ENCODE measurements around the gene CD1E. TPM values are rescaled to one million over a fixed set of nuclear protein-coding genes. Genes with fewer than 3 reads are reported as not detected.
A peak's percentile ranks its signal among the peaks of the same experiment; 100 is the strongest.
"Not testable (repeated sequence)": the region's sequence is repeated elsewhere in the genome, so short reads cannot be mapped to it uniquely, and the experiment has no call there.

Gene CD1E
- 14.2 TPM for polyA plus RNA-seq (2012; ENCODE audit: insufficient read depth, insufficient read length)

- H3K4me3 ChIP-seq (ENCODE audit: low read length): peak within 1 kb of the TSS; percentile 74
- peak; percentile 71 for DNase-seq (ENCODE audit: low read depth, low spot score)
Measured at GRCh38 chr1:158353303-158354075, at the start of gene CD1E. TSS of gene CD1E (plus strand) at chr1:158353894. CDS start at chr1:158353989, 95 bp downstream.

GRCh38 chr1:158310623-158311022, 43.1 kb upstream of the CD1E start:
- DNase-seq (ENCODE audit: low read depth, low spot score): no peak
- no peak overlapping the region for H3K4me3 ChIP-seq (ENCODE audit: low read length)

DNA sequence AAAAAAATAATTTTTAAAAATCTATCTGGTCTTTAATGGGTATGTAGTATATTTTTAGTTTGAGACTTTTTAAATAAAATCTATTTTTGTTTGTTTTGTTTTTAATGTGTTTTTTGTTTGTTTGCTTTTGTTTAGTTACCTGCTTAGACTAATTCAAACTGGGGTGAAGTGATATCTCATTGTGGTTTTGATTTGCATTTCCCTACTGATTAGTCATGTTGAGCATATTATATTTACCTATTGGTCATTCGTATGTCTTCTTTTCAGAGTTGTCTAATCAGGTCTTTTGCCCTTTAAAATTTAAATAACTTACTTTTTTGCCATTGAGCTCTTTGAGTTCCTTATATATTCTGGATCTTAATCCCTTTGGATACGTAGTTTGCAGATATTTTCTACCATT, 42.6 kb upstream of the CD1E start:
- DNase-seq (ENCODE audit: low read depth, low spot score): no peak
- no peak overlapping the region for H3K4me3 ChIP-seq (ENCODE audit: low read length)

DNA sequence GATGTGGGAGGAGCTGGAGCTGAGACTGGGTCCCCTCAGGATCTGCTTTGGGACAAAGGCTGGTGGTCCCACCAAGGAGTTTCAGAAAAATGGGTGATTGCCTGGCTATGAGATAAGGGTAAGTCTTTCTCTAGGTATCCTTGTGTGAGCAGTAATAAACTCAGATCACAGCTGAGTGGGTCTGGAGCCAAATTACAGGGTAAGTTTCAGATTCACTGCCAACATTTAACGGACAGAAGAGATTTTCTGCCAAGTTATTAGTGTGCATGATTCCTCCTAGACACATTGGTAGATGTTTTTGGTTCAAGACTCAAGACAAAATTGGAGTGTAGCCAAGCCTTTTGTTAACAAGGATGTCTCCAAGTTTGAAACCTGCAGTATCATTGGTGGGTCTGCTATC, 29.8 kb upstream of the CD1E start:
- no peak overlapping the region for H3K4me3 ChIP-seq (ENCODE audit: low read length)
- DNase-seq (ENCODE audit: low read depth, low spot score): no peak

- DNase-seq (ENCODE audit: low read depth, low spot score): no peak
- H3K4me3 ChIP-seq (ENCODE audit: low read length): no peak overlapping the region
Measured at GRCh38 chr1:158324395-158324794, 29.3 kb upstream of the CD1E start.

- DNase-seq (ENCODE audit: low read depth, low spot score): no peak
- H3K4me3 ChIP-seq (ENCODE audit: low read length): no peak overlapping the region
Measured at GRCh38 chr1:158327481-158327880, 26.2 kb upstream of the CD1E start.

GRCh38 chr1:158328426-158328825, 25.3 kb upstream of the CD1E start:
- no peak overlapping the region for H3K4me3 ChIP-seq (ENCODE audit: low read length)
- no peak for DNase-seq (ENCODE audit: low read depth, low spot score)

GRCh38 chr1:158329300-158329699, 24.4 kb upstream of the CD1E start:
- peak overlapping the region; percentile 14 for H3K4me3 ChIP-seq (ENCODE audit: low read length)
- no peak for DNase-seq (ENCODE audit: low read depth, low spot score)

DNA sequence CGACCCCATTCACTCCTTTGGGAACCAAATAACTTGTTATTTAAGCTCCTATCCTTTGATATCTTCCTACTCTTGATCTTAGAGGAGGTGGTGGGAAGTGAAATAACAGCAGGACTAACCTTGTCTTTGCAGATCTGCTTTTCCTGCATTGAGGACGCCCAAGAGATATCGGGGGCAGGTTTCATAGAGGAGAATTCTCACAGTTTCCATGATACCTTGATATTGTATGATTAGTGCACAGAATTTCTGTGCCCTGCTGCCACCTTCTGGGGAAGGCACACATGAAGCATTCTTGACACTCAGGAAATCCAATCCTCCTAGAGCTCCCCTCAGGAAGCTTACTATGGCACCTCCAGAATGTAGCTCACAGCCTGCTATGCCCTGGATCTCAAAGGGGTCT, 24.0 kb upstream of the CD1E start:
- H3K4me3 ChIP-seq (ENCODE audit: low read length): peak overlapping the region; percentile 14
- peak; percentile 90 for DNase-seq (ENCODE audit: low read depth, low spot score)

DNA sequence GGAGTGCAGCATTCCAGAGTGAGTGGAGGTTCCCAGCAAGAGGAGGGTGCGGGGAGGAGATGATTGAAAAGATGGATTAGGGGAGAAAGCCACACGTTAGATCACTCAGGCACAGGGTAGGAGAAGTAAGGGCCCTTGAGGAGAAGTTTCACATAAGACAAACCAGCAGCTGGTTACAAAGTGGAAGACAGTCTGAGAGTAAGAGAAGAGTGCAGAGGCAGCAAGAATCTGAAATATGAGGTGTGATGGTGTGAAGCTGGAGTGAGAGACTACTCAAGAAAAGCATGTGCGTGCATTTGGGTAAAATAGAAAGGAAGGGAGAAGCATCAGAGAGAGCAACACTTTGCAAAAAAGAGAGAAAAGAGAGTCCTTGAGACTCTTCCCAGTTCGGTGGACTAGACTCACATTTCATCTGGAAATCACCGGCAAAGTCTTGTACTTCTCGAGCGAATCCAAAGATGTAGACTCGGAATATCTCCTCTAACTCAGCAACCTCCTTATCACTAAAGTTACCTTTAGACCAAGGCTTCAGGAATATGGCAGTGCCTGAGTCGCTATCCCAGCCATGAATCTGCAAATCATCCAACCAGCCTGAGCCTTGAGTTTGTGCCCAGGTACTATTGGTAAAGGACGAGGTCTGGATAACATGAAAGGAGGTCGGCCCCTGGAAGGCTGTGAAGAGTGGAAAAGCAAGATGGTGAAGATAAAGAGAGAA, 23.1 kb upstream of the CD1E start:
- H3K4me3 ChIP-seq (ENCODE audit: low read length): peak overlapping the region; percentile 29
- DNase-seq (ENCODE audit: low read depth, low spot score): peak; percentile 54

DNA sequence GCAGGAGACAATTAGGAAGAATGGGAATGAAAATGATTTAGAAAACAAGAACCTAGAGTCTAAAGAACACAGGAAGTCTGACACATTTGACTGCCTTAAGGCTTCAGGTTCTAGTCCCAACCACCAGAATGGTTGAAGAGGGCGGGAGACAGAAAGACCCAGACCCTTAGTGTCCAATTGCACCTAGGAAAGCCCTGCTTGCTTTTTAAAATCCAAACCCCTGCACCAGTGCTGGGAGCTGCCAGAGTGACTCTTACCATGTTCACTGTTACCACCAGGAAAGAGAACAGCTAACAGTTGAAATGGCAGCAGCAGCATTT, 22.6 kb upstream of the CD1E start:
- H3K4me3 ChIP-seq (ENCODE audit: low read length): peak overlapping the region; percentile 29

GRCh38 chr1:158331481-158332150, 22.1 kb upstream of the CD1E start, which contains the start of gene CD1B:
TSS of gene CD1B (minus strand) at chr1:158331531. CDS start at chr1:158331423, 108 bp downstream.
- peak within 1 kb of the TSS; percentile 29 for H3K4me3 ChIP-seq (ENCODE audit: low read length)
- no peak for DNase-seq (ENCODE audit: low read depth, low spot score)

More for the DNA sequence above, 22.6 kb upstream of the CD1E start:
- peak; percentile 51 for DNase-seq (ENCODE audit: low read depth, low spot score)

GRCh38 chr1:158333405-158334155, 20.1 kb upstream of the CD1E start:
- DNase-seq (ENCODE audit: low read depth, low spot score): peak; percentile 100
- H3K4me3 ChIP-seq (ENCODE audit: low read length): no peak overlapping the region

GRCh38 chr1:158334526-158335212, 19.0 kb upstream of the CD1E start:
- no peak overlapping the region for H3K4me3 ChIP-seq (ENCODE audit: low read length)
- DNase-seq (ENCODE audit: low read depth, low spot score): peak; percentile 89

DNA sequence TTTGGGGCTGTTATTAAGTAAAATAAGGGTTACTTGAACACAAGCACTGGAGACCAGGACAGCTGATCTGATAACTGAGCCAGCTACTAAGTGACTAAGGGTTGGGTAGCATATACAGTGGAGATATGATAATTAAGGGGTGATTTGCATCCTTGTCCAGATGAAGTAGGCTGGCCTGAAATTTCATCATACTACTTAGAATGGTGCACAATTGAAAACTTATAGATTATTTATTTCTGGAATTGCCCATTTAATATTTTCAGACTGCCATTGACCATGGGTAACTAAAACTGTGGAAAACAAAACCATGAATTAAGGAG, 18.5 kb upstream of the CD1E start:
- no peak for DNase-seq (ENCODE audit: low read depth, low spot score)
- no peak overlapping the region for H3K4me3 ChIP-seq (ENCODE audit: low read length)

GRCh38 chr1:158336413-158336812, 17.3 kb upstream of the CD1E start:
- H3K4me3 ChIP-seq (ENCODE audit: low read length): not testable (repeated sequence)

DNA sequence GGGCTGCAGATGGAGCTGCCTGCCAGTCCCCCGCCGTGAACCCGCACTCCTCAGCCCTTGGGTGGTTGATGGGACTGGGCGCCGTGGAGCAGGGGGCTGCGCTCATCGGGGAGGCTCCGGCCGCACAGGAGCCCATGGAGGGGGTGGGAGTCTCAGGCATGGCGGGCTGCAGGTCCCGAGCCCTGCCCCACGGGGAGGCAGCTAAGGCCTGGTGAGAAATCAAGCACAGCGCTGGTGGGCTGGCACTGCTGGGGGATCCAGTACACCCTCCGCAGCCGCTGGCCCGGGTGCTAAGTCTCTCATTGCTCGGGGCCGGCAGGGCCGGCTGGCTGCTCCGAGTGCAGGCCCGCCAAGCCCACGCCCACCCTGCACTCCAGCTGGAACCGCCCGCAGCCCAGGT, 4.7 kb upstream of the CD1E start:
- not testable (repeated sequence) for DNase-seq (ENCODE audit: low read depth, low spot score); H3K4me3 ChIP-seq (ENCODE audit: low read length)

More at GRCh38 chr1:158336413-158336812, 17.3 kb upstream of the CD1E start:
- DNase-seq (ENCODE audit: low read depth, low spot score): not testable (repeated sequence)

DNA sequence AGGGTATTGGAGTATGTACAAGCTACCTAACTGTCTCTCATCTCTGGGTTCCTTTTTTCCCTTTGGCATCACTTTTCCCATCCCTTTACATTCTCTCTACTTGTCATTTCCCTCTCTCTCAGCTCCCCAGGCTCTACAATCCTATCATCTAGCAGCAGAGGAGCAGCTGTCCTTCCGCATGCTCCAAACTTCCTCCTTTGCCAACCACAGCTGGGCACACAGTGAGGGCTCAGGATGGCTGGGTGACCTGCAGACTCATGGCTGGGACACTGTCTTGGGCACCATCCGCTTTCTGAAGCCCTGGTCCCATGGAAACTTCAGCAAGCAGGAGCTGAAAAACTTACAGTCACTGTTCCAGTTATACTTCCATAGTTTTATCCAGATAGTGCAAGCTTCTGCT, 561 bp downstream of the CD1E start:
- peak; percentile 50 for DNase-seq (ENCODE audit: low read depth, low spot score)
- peak overlapping the region; percentile 74 for H3K4me3 ChIP-seq (ENCODE audit: low read length)

- no peak for DNase-seq (ENCODE audit: low read depth, low spot score)
- H3K4me3 ChIP-seq (ENCODE audit: low read length): peak overlapping the region; percentile 74
Measured at GRCh38 chr1:158355773-158356285, 2.1 kb downstream of the CD1E start.
